CD14-positive monocyte (primary cell): ENCODE measurements around the gene PXDC1. TPM values are rescaled to one million over a fixed set of nuclear protein-coding genes. Genes with fewer than 3 reads are reported as not detected.
A peak's percentile ranks its signal among the peaks of the same experiment; 100 is the strongest.

ENCODE experiments used
- DNase-seq, 3 donors: peaks; one replicate each; pipeline ENCODE4 v3.0.0-alpha.2; 2011 to 2022
- H2AFZ ChIP-seq: 2 replicates; pipeline ENCODE4 v1.6.0; 2012; ENCODE audit warnings: mild to moderate bottlenecking, low read depth, low read length, inconsistent platforms; ENCODE audit not compliant: insufficient read depth, poor library complexity, severe bottlenecking
- H3K27ac ChIP-seq, 2 donors: 1 replicate in 1 of 2; 2 replicates in 1 of 2; pipeline ENCODE4 v1.5.1; 2012 to 2013; ENCODE audit warnings: low read length in 2 of 2, control low read depth in 1 of 2, inconsistent platforms in 1 of 2, low read depth in 1 of 2, mild to moderate bottlenecking in 1 of 2
- H3K27me3 ChIP-seq, 2 donors: one replicate each; pipeline versions ENCODE4 v1.6.0 to v1.6.1; 2011 to 2013; ENCODE audit warnings: low read length in 2 of 2; ENCODE audit not compliant: control insufficient read depth in 2 of 2, insufficient read depth in 2 of 2
- H3K36me3 ChIP-seq, 2 donors: replicated peaks in 1 of 2; 1 replicate in 1 of 2; 2 replicates in 1 of 2; pipeline versions ENCODE4 v1.5.1 to v1.6.1; 2012 to 2013; ENCODE audit warnings: low read length in 2 of 2, control low read depth in 1 of 2, inconsistent platforms in 1 of 2, mild to moderate bottlenecking in 1 of 2; ENCODE audit not compliant: insufficient read depth in 2 of 2, control insufficient read depth in 1 of 2
- H3K4me1 ChIP-seq, 2 donors: 1 replicate in 1 of 2; 2 replicates in 1 of 2; pipeline versions ENCODE4 v1.5.1 to v1.6.1; 2012 to 2013; ENCODE audit warnings: low read length in 2 of 2, control low read depth in 1 of 2, inconsistent platforms in 1 of 2, mild to moderate bottlenecking in 1 of 2, moderate library complexity in 1 of 2; ENCODE audit not compliant: insufficient read depth in 2 of 2, control insufficient read depth in 1 of 2
- H3K4me2 ChIP-seq: replicated peaks from 2 replicates; pipeline ENCODE3; 2012; ENCODE audit warnings: low read length, moderate library complexity, mild to moderate bottlenecking; ENCODE audit not compliant: poor library complexity, severe bottlenecking; ENCODE audit errors: extremely low read depth
- H3K4me3 ChIP-seq, 3 experiments: fragments of 200-600 bp in 1 of 3; sonication (generic) in 1 of 3; replicated peaks in 1 of 3; 1 replicate in 2 of 3; 2 replicates in 1 of 3; pipeline ENCODE4 v1.5.1; 2011 to 2013; ENCODE audit warnings: low read length in 3 of 3, mild to moderate bottlenecking in 3 of 3, control low read depth in 2 of 3, low read depth in 2 of 3, inconsistent platforms in 1 of 3, moderate library complexity in 1 of 3
- H3K79me2 ChIP-seq: 2 replicates; pipeline ENCODE4 v1.6.0; 2012; ENCODE audit warnings: mild to moderate bottlenecking, control low read depth, inconsistent platforms, low read length, moderate library complexity; ENCODE audit not compliant: insufficient read depth
- H3K9ac ChIP-seq: 2 replicates; pipeline ENCODE4 v1.6.0; 2017; ENCODE audit warnings: low read length, mild to moderate bottlenecking; ENCODE audit not compliant: insufficient read depth, poor library complexity, severe bottlenecking
- H3K9me3 ChIP-seq, 2 donors: replicated peaks in 1 of 2; 1 replicate in 1 of 2; 2 replicates in 1 of 2; pipeline versions ENCODE4 v1.5.1 to v1.6.1; 2012 to 2013; ENCODE audit warnings: low read length in 2 of 2, control low read depth in 1 of 2; ENCODE audit not compliant: control insufficient read depth in 1 of 2, insufficient read depth in 1 of 2
- H4K20me1 ChIP-seq: 2 replicates; pipeline ENCODE4 v1.6.0; 2012; ENCODE audit warnings: mild to moderate bottlenecking, low read length, control low read depth, moderate library complexity; ENCODE audit not compliant: insufficient read depth
- H3K27ac Mint-ChIP-seq, 7 donors: one replicate each; pipeline ENCODE4 v1.8.0; 2020; ENCODE audit warnings: mild to moderate bottlenecking in 7 of 7, mixed read lengths in 7 of 7, moderate library complexity in 6 of 7, inconsistent platforms in 2 of 7
- H3K27me3 Mint-ChIP-seq, 3 donors: one replicate each; pipeline ENCODE4 v1.8.0; 2021 to 2022; ENCODE audit warnings: low read depth in 3 of 3, mild to moderate bottlenecking in 3 of 3, mixed read lengths in 3 of 3, moderate library complexity in 3 of 3, inconsistent platforms in 1 of 3
- H3K36me3 Mint-ChIP-seq, 2 donors: one replicate each; pipeline ENCODE4 v1.8.0; 2020; ENCODE audit warnings: mixed read lengths in 2 of 2, inconsistent platforms in 1 of 2, mild to moderate bottlenecking in 1 of 2
- H3K4me1 Mint-ChIP-seq: one replicate; pipeline ENCODE4 v1.8.0; 2020; ENCODE audit warnings: mild to moderate bottlenecking, mixed read lengths
- H3K4me3 Mint-ChIP-seq, 2 donors: one replicate each; pipeline ENCODE4 v1.8.0; 2020; ENCODE audit warnings: mild to moderate bottlenecking in 2 of 2, mixed read lengths in 2 of 2, moderate library complexity in 1 of 2
- H3K9me3 Mint-ChIP-seq, 7 donors: one replicate each; pipeline ENCODE4 v1.8.0; 2020 to 2022; ENCODE audit warnings: mixed read lengths in 7 of 7, mild to moderate bottlenecking in 6 of 7, moderate library complexity in 6 of 7, inconsistent platforms in 2 of 7
- CTCF ChIP-seq: fragments of 200-600 bp; IDR thresholded peaks from one replicate; pipeline ENCODE4 v1.8.0; 2022; ENCODE audit warnings: antibody characterized with exemption, mild to moderate bottlenecking
- WGBS: methylation state at CpG from one replicate; pipeline ENCODE4 v1.1.5; 2013; ENCODE audit warnings: missing lambda C conversion rate; ENCODE audit not compliant: insufficient coverage; 5-methylcytosine and 5-hydroxymethylcytosine counted together
- intact Hi-C, 2 donors: fragments of 100-400 bp; cut with micrococcal nuclease; formaldehyde crosslinking; loops; one replicate each; pipeline versions ENCODE4 v1.15.0 to v1.15.1; 2023
- polyA plus RNA-seq, 3 donors: library from polyadenylated mRNA; depleted of rRNA in 1 of 3; unstranded in 2 of 3; stranded (reverse) in 1 of 3; fragments of 300-500 nt in 2 of 3; fragments of >200 nt in 1 of 3; fragmentation: Illumina TruSeq in 2 of 3; gene quantifications; 1 replicate in 2 of 3; 2 replicates in 1 of 3; pipeline ENCODE4 v1.2.3, GENCODE V29; 2012 to 2021

PXDC1 gene
- polyA plus RNA-seq, 3 donors: 0.48 to 0.92 (median 0.55) TPM

- Histone ChIP-seq H3K9ac (no peak overlapping the region), H3K4me1 (no peaks in the 10 kb centered on the region), H3K36me3 (no peaks in the 10 kb centered on the region), H3K9me3 (no peaks in the 10 kb centered on the region), H3K27ac (no peak overlapping the region), H3K4me2 (no peak overlapping the region), H3K27me3 (no peaks in the 10 kb centered on the region), H3K79me2 (no peaks in the 10 kb centered on the region), H3K4me3 (no peak overlapping the region), H4K20me1 (no peaks in the 10 kb centered on the region), H2AFZ (no peak overlapping the region)
- no peak for TF ChIP-seq CTCF
- intact Hi-C loops: no loop called here
- Mint-ChIP-seq H3K9me3 (peaks cover 0 to 2% (median 0%) of the 10 kb centered on the region in 7 donors), H3K27me3 (peaks cover 2 to 6% (median 3%) of the 10 kb centered on the region in 3 donors), H3K27ac (peak overlapping the region in 1 of 7 donors; percentile 32), H3K4me1 (no peaks in the 10 kb centered on the region), H3K4me3 (no peak overlapping the region), H3K36me3 (no peaks in the 10 kb centered on the region)
- no peak for DNase-seq
- 94% methylated on average over 30 of the region's 33 CpGs for WGBS
Observed at GRCh38 chr6:3725145-3726047, 26.1 kb downstream of the PXDC1 start.

- no peak for TF ChIP-seq CTCF
- H3K9ac ChIP-seq: no peak overlapping the region
- intact Hi-C loops: no loop called here
- no peaks in the 10 kb centered on the region for H4K20me1 ChIP-seq
- Mint-ChIP-seq H3K4me1 (no peaks in the 10 kb centered on the region), H3K27ac (no peak overlapping the region), H3K4me3 (no peak overlapping the region), H3K9me3 (peaks cover 0 to 2% (median 0%) of the 10 kb centered on the region in 7 donors), H3K27me3 (peaks cover 2 to 6% (median 3%) of the 10 kb centered on the region in 3 donors), H3K36me3 (no peaks in the 10 kb centered on the region)
- H3K36me3 ChIP-seq: no peaks in the 10 kb centered on the region
- no peak overlapping the region for H3K4me2 ChIP-seq
- no peaks in the 10 kb centered on the region for H3K27me3 ChIP-seq
- H3K9me3 ChIP-seq: no peaks in the 10 kb centered on the region
- no peak overlapping the region for H3K27ac ChIP-seq
- no peak overlapping the region for H3K4me3 ChIP-seq
- no peak overlapping the region for H2AFZ ChIP-seq
- WGBS: 95% methylated on average over 14 of the region's 22 CpGs
- no peaks in the 10 kb centered on the region for H3K79me2 ChIP-seq
- no peaks in the 10 kb centered on the region for H3K4me1 ChIP-seq
- no peak for DNase-seq
Observed at GRCh38 chr6:3724451-3725144, 26.9 kb downstream of the PXDC1 start.
